Vagina (tissue), 2 donors: ENCODE measurements around the gene LAMC3.

ENCODE experiments used
- CTCF ChIP-seq, 3 experiments: fragments of 450-650 bp in 2 of 3; fragments of 200-600 bp in 1 of 3; sonication (generic) in 1 of 3; IDR thresholded peaks; one replicate each; pipeline ENCODE4 v1.5.1; 2017 to 2019; ENCODE audit warnings: antibody characterized with exemption in 3 of 3, mild to moderate bottlenecking in 2 of 3, moderate library complexity in 2 of 3
- POLR2A ChIP-seq, 2 donors: fragments of 450-650 bp; IDR thresholded peaks; one replicate each; pipeline ENCODE4 v1.6.1; 2017; ENCODE audit warnings: antibody characterized with exemption in 2 of 2, mild to moderate bottlenecking in 2 of 2, moderate library complexity in 2 of 2
- POLR2AphosphoS5 ChIP-seq, 2 donors: sonication (generic); formaldehyde crosslinking; IDR thresholded peaks; one replicate each; pipeline ENCODE4 v1.9.0; 2017; ENCODE audit warnings: antibody characterized with exemption in 2 of 2, mild to moderate bottlenecking in 2 of 2, low read depth in 1 of 2; ENCODE audit not compliant: insufficient read depth in 1 of 2

GRCh38 chr9:131056781-131057506, 48.0 kb downstream of the LAMC3 start:
- TF ChIP-seq CTCF (IDR thresholded peaks at IDR 0.05) (no peak), POLR2A (IDR thresholded peaks at IDR 0.05) (no peak), POLR2AphosphoS5 (IDR thresholded peaks at IDR 0.05; ENCODE audit: insufficient read depth in 1 of 2, low read depth in 1 of 2) (no peak)
